Stimulated activated CD8-positive, alpha-beta memory T cell treated with anti-CD3 and anti-CD28 coated beads, Interleukin-2, amount 100 ng/mL, for 48 hours (primary cell): ENCODE measurements around the gene MBOAT2.

ENCODE experiments used
- DNase-seq, 2 donors: peaks; one replicate each; pipeline ENCODE4 v3.0.0-alpha.2; 2020; ENCODE audit warnings: low read depth in 2 of 2

Gene MBOAT2

GRCh38 chr2:8858910-8859309, 144.6 kb downstream of the MBOAT2 start:
- DNase-seq = no peak

GRCh38 chr2:8858264-8858663, 145.2 kb downstream of the MBOAT2 start:
- no peak for DNase-seq

GRCh38 chr2:8857709-8858108, 145.8 kb downstream of the MBOAT2 start:
- no peak for DNase-seq

- no peak for DNase-seq
Observed at GRCh38 chr2:8856176-8856575, 147.3 kb downstream of the MBOAT2 start.

- no peak for DNase-seq
Observed at GRCh38 chr2:8855010-8855409, 148.5 kb downstream of the MBOAT2 start.

- DNase-seq = no peak
Observed at GRCh38 chr2:8853426-8853825, 150.1 kb downstream of the MBOAT2 start.

- DNase-seq = no peak
Observed at GRCh38 chr2:8851811-8852560, 151.5 kb downstream of the MBOAT2 start.

GRCh38 chr2:8850845-8851487, 152.5 kb downstream of the MBOAT2 start:
- DNase-seq = no peak

- DNase-seq = no peak
Observed at GRCh38 chr2:8849327-8849726, 154.2 kb downstream of the MBOAT2 start.

GRCh38 chr2:8848328-8849100, 155.0 kb downstream of the MBOAT2 start:
- DNase-seq = no peak

- no peak for DNase-seq
Observed at GRCh38 chr2:8847400-8847799, 156.1 kb downstream of the MBOAT2 start.

GRCh38 chr2:8841932-8842331, 161.6 kb downstream of the MBOAT2 start:
- DNase-seq = no peak

- no peak for DNase-seq
Observed at GRCh38 chr2:8840475-8841091, 162.9 kb downstream of the MBOAT2 start.

GRCh38 chr2:8839189-8839965, 164.1 kb downstream of the MBOAT2 start:
- no peak for DNase-seq

GRCh38 chr2:8837795-8838140, 165.7 kb downstream of the MBOAT2 start:
- DNase-seq = no peak

- peak; percentile 69 to 70 for DNase-seq
Observed at GRCh38 chr2:8836971-8837794, 166.3 kb downstream of the MBOAT2 start, which contains the start of gene KIDINS220. Gene KIDINS220 (minus strand): TSS chr2:8837613. CDS start chr2:8827093, 10,520 bp downstream.

GRCh38 chr2:8835279-8835678, 168.2 kb downstream of the MBOAT2 start:
- DNase-seq = no peak

GRCh38 chr2:8833853-8834252, 169.6 kb downstream of the MBOAT2 start:
- DNase-seq = no peak

- DNase-seq = no peak
Observed at GRCh38 chr2:8831516-8831915, 172.0 kb downstream of the MBOAT2 start.

GRCh38 chr2:8827729-8828128, 175.8 kb downstream of the MBOAT2 start:
- no peak for DNase-seq

- DNase-seq = no peak
Observed at GRCh38 chr2:8822218-8822617, 181.3 kb downstream of the MBOAT2 start.
